GM23338 (cell line): ENCODE data around the gene RNF145. TPM values are rescaled to one million over a fixed set of nuclear protein-coding genes. Genes with fewer than 3 reads are reported as not detected.
"Not testable (repeated sequence)": the region's sequence is repeated elsewhere in the genome, so short reads cannot be mapped to it uniquely, and the experiment has no call there.

Experiments
- ATAC-seq: fragments of 200-7000 bp; cut with Tn5 transposase; 3 replicates; pipeline ENCODE4 v1.9.1; 2020
- DNase-seq: peaks from one replicate; pipeline ENCODE4 v3.0.0-alpha.2; 2015; ENCODE audit warnings: low spot score
- H2AFZ ChIP-seq: fragments of 200-600 bp; sonication (generic); 2 replicates; pipeline ENCODE4 v1.8.0; 2016; ENCODE audit warnings: antibody characterized with exemption, mild to moderate bottlenecking, moderate library complexity
- H3F3A ChIP-seq: fragments of 200-600 bp; sonication (generic); replicated peaks from 2 replicates; pipeline ENCODE4 v1.8.0; 2017; ENCODE audit warnings: antibody characterized with exemption, mixed run types, low read depth
- H3K27ac ChIP-seq: fragments of 200-600 bp; sonication (generic); 2 replicates; pipeline ENCODE4 v1.6.1; 2016; ENCODE audit warnings: low read depth
- H3K27me3 ChIP-seq: fragments of 200-600 bp; sonication (generic); 2 replicates; pipeline ENCODE4 v1.8.0; 2016; ENCODE audit warnings: mild to moderate bottlenecking, mixed run types, moderate library complexity; ENCODE audit not compliant: insufficient read depth
- H3K36me3 ChIP-seq: fragments of 200-600 bp; sonication (generic); 2 replicates; pipeline ENCODE4 v1.8.0; 2016; ENCODE audit warnings: mild to moderate bottlenecking; ENCODE audit not compliant: insufficient read depth
- H3K4me1 ChIP-seq: fragments of 200-600 bp; sonication (generic); 2 replicates; pipeline ENCODE4 v1.8.0; 2016; ENCODE audit warnings: mild to moderate bottlenecking, moderate library complexity; ENCODE audit not compliant: insufficient read depth
- H3K4me2 ChIP-seq: fragments of 200-600 bp; sonication (generic); 2 replicates; pipeline ENCODE4 v1.7.1; 2017; ENCODE audit warnings: mixed run types
- H3K4me3 ChIP-seq: fragments of 200-600 bp; sonication (generic); 2 replicates; pipeline ENCODE4 v1.6.1; 2016; ENCODE audit warnings: mixed run types
- H3K79me2 ChIP-seq: fragments of 200-600 bp; sonication (generic); replicated peaks from 2 replicates; pipeline ENCODE4 v1.8.0; 2017; ENCODE audit warnings: mild to moderate bottlenecking; ENCODE audit not compliant: insufficient read depth
- H3K9me2 ChIP-seq: fragments of 200-600 bp; sonication (generic); 2 replicates; pipeline ENCODE4 v1.8.0; 2017; ENCODE audit not compliant: insufficient read depth
- H4K20me1 ChIP-seq: fragments of 200-600 bp; sonication (generic); replicated peaks from 2 replicates; pipeline ENCODE4 v1.8.0; 2017; ENCODE audit warnings: mild to moderate bottlenecking; ENCODE audit not compliant: insufficient read depth
- H3K27ac Mint-ChIP-seq: 2 replicates; pipeline ENCODE4 v1.8.0; 2020; ENCODE audit warnings: inconsistent platforms, mild to moderate bottlenecking, moderate library complexity, mixed read lengths
- H3K27me3 Mint-ChIP-seq: 3 replicates; pipeline ENCODE4 v1.8.0; 2022; ENCODE audit warnings: low read depth, mild to moderate bottlenecking, moderate library complexity, mixed read lengths, inconsistent platforms; ENCODE audit not compliant: insufficient read depth, poor library complexity
- H3K36me3 Mint-ChIP-seq: 3 replicates; pipeline ENCODE4 v1.8.0; 2021; ENCODE audit warnings: low read depth, mild to moderate bottlenecking, inconsistent platforms, moderate library complexity, mixed read lengths
- H3K4me1 Mint-ChIP-seq: 3 replicates; pipeline ENCODE4 v1.8.0; 2020; ENCODE audit warnings: mild to moderate bottlenecking, inconsistent platforms, mixed read lengths
- H3K4me3 Mint-ChIP-seq: 3 replicates; pipeline ENCODE4 v1.8.0; 2021; ENCODE audit warnings: moderate library complexity, mild to moderate bottlenecking, inconsistent platforms, mixed read lengths
- H3K9me3 Mint-ChIP-seq: 3 replicates; pipeline ENCODE4 v1.8.0; 2020; ENCODE audit warnings: moderate library complexity, mild to moderate bottlenecking, inconsistent platforms, mixed read lengths
- ETS1 ChIP-seq: IDR thresholded peaks from 2 replicates; pipeline ENCODE4 v1.6.1; 2016; ENCODE audit warnings: antibody characterized with exemption
- JUNB ChIP-seq: IDR thresholded peaks from one replicate; pipeline ENCODE4 v1.6.1; 2016; ENCODE audit warnings: antibody characterized with exemption; ENCODE audit not compliant: unreplicated experiment
- ZNF331 ChIP-seq: fragments of 250-450 bp; sonication (Bioruptor Pico); IDR thresholded peaks from 2 replicates; pipeline ENCODE4 v1.5.0; 2020; ENCODE audit warnings: low read depth, mild to moderate bottlenecking, moderate library complexity
- ZNF462 ChIP-seq: fragments of 250-450 bp; sonication (Bioruptor Pico); IDR thresholded peaks from 2 replicates; pipeline ENCODE4 v1.5.0; 2020; ENCODE audit warnings: mild to moderate bottlenecking, moderate library complexity
- polyA plus RNA-seq: library from polyadenylated mRNA; unstranded; fragments of >200 nt; fragmentation: Nextera tagmentation; extraction: Ambion mirVana; gene quantifications from 2 replicates; pipeline ENCODE4 v1.2.1, GENCODE V29; 2016
- total RNA-seq: library from RNA; depleted of rRNA; stranded (reverse); fragments of >200 nt; shearing (Covaris generic); gene quantifications from 2 replicates; pipeline ENCODE4 v1.2.3, GENCODE V29; 2014
- TF ChIP-seq, protein P1 (sequence below), 2 experiments: fragments of 200-600 bp in 1 of 2; sonication (generic) in 1 of 2; conservative IDR thresholded peaks; 2 replicates each; pipeline versions ENCODE4 v1.5.1 to v1.6.1; 2016 to 2017; ENCODE audit warnings: antibody characterized with exemption in 2 of 2, low read depth in 2 of 2, mild to moderate bottlenecking in 2 of 2, moderate library complexity in 1 of 2

Gene RNF145
- total and polyA plus RNA-seq, 2 experiments from 2014 or later, result 15.6 to 43.5 TPM

- Mint-ChIP-seq H3K36me3 (no peaks in the 10 kb centered on the region), H3K9me3 (no peaks in the 10 kb centered on the region; the same call in 2 of the 3 replicates), H3K27me3 (peaks cover 58% of the 10 kb centered on the region), H3K27ac (no peak overlapping the region), H3K4me1 (peaks cover 11% of the 10 kb centered on the region), H3K4me3 (no peak overlapping the region)
- Histone ChIP-seq H3K27ac (no peak overlapping the region), H2AFZ (no peak overlapping the region), H3K9me2 (no peaks in the 10 kb centered on the region), H3F3A (no peaks in the 10 kb centered on the region), H3K4me1 (peaks cover 9% of the 10 kb centered on the region), H3K4me3 (no peak overlapping the region), H3K4me2 (no peak overlapping the region), H3K79me2 (no peaks in the 10 kb centered on the region), H3K36me3 (no peaks in the 10 kb centered on the region), H3K27me3 (peaks cover 91% of the 10 kb centered on the region), H4K20me1 (no peaks in the 10 kb centered on the region; the same call in 1 of the 2 replicates)
- ATAC-seq (no peak), DNase-seq (no peak)
- TF ChIP-seq, protein P1, sequence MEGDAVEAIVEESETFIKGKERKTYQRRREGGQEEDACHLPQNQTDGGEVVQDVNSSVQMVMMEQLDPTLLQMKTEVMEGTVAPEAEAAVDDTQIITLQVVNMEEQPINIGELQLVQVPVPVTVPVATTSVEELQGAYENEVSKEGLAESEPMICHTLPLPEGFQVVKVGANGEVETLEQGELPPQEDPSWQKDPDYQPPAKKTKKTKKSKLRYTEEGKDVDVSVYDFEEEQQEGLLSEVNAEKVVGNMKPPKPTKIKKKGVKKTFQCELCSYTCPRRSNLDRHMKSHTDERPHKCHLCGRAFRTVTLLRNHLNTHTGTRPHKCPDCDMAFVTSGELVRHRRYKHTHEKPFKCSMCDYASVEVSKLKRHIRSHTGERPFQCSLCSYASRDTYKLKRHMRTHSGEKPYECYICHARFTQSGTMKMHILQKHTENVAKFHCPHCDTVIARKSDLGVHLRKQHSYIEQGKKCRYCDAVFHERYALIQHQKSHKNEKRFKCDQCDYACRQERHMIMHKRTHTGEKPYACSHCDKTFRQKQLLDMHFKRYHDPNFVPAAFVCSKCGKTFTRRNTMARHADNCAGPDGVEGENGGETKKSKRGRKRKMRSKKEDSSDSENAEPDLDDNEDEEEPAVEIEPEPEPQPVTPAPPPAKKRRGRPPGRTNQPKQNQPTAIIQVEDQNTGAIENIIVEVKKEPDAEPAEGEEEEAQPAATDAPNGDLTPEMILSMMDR (conservative IDR thresholded peaks at IDR 0.05; ENCODE audit: low read depth in 2 of 2), result no peak
- TF ChIP-seq ETS1, result no peak
- no peak for TF ChIP-seq JUNB
- no peak for TF ChIP-seq ZNF462 (CRISPR knock-in tag)
- TF ChIP-seq ZNF331 (CRISPR knock-in tag), result no peak
Observed at GRCh38 chr5:159230657-159231056, 21.3 kb upstream of the RNF145 start.

- H3K27me3 ChIP-seq, result peaks cover 100% of the 10 kb centered on the region
- not testable (repeated sequence) for H3K36me3 ChIP-seq, H3K4me3 Mint-ChIP-seq, H3K36me3 Mint-ChIP-seq, H3K79me2 ChIP-seq, H4K20me1 ChIP-seq, H3K4me1 ChIP-seq, H3K9me2 ChIP-seq, H3K27ac Mint-ChIP-seq, H3K27ac ChIP-seq, H3K4me2 ChIP-seq, H3F3A ChIP-seq, H3K9me3 Mint-ChIP-seq, H3K4me3 ChIP-seq, H2AFZ ChIP-seq, DNase-seq, ATAC-seq
- Mint-ChIP-seq H3K27me3 (peaks cover 62% of the 10 kb centered on the region), H3K4me1 (peaks cover 11% of the 10 kb centered on the region)
Observed at GRCh38 chr5:159228097-159228496, 18.7 kb upstream of the RNF145 start.
